SH-SY5Y (cell line): ENCODE measurements around the gene MAP4K3.

Experiments
- GATA2 ChIP-seq: IDR thresholded peaks from 2 replicates; pipeline ENCODE4 v1.6.1; 2011; ENCODE audit warnings: mild to moderate bottlenecking, low read depth, low read length
- GATA3 ChIP-seq: IDR thresholded peaks from 2 replicates; pipeline ENCODE4 v1.6.1; 2011; ENCODE audit warnings: low read depth, mild to moderate bottlenecking, low read length, moderate library complexity

Gene MAP4K3

DNA sequence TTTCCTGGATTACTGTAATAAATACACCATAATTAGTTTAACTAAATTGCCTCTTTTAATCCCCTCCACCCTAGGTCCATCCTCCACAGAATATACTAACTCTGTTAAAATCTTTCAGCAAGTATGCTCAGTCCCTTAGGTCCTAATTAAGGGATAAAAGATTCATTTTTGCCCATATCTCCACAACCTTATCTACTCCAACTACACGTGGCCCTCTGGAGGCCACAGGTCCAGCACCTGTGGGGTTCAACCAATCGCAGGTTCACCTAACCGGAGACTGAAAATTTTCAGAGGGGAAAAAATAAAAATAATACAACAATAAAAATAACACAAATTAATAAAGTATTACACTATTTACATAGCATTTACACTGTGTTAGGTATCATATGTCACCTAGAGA, 86.4 kb downstream of the MAP4K3 start:
- TF ChIP-seq GATA2 (peak; percentile 84), GATA3 (peak; percentile 76)

DNA sequence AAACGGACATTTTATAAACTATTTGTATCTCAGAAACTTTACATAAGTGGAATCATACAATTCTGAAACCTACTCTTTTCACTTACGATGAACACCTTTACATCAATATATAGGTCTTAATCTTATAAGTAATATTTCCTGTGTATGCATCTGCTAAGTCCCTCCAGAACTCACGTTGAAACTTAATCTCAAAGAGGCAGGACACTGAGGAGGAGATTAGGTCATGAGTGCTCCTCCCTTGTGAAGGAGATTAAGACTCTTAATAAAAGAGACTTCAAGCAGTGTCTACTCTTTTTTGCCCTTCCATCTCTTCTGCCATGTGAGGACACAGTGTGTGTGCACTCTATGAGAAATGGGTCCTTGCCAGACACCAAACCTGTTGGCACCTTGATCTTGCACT, 98.6 kb downstream of the MAP4K3 start:
- TF ChIP-seq GATA2 (no peak), GATA3 (no peak)

DNA sequence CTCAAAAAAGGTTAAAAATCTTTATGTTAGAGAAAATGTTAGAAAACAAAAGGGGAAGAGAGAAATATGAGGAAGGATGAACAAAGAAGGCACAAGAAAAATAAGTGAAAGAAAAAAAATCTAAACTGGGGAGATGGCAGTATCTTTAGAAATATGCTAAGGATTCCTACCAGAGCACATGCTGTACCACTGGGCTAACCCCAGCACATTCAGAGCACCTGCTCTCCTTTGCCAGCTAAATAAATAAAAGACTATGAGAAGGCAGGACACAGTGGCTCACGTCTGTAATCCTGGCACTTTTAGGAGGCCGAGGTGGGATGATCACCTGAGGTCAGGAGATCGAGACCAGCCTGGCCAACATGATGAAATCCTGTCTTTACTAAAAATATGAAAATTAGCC, 101.2 kb downstream of the MAP4K3 start:
- TF ChIP-seq GATA2 (no peak), GATA3 (no peak)

DNA sequence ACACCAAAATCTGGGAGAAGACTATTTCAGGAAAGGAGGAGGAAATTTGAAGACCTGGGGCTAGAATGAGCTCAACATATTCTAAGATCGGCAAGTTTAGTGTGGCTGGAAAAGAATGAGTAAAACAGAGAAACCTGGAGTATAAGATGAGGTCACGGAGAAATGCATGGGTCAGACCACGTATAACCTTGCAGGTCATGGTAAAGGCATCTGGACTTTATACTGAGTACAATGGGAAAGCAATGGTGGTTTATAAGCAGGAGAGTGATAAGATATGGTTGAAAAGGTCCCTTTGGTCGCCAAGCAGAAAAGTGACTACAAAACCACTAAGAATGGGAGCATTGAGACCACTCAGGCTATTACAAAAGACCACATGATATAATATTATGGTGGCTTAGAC, 102.1 kb downstream of the MAP4K3 start:
- TF ChIP-seq GATA2: no peak
- no peak for TF ChIP-seq GATA3

DNA sequence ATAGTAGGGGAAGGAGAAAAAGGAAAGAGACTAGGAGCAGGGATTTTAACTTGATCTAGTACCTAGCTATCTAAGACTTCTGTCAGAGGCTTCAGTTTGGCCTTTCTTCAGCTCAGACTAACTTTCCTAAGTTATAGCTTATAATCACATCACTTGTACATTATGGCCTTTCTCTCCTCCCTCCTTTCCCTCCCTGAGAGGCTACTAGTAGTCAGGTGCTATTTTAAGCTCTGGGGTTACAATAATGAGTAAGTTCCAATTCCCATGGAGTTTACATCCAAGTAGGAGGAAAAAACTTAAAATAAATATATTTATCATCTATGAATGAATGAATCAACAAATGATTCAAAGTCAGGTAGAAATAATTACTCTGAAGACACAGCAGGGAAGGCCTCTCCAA, 102.6 kb downstream of the MAP4K3 start:
- no peak for TF ChIP-seq GATA3
- no peak for TF ChIP-seq GATA2

DNA sequence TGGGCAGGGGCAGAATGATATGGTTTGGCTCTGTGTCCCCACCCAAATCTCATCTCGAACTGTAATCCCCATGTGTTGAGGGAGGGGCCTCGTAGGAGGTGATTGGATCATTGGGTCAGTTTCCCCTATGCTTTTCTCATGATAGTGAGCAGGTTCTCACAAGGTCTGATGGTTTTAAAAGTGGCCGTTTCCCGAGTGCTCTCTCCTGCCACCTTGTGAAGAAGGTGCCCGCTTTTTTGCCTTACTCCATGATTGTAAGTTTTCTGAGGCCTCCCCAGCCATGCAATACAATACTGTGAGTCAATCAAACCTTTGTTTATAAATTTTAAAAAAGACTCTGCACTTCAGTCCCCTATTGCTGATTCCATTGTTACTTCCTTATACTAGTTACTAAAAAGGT, 110.4 kb downstream of the MAP4K3 start:
- TF ChIP-seq GATA2 (no peak), GATA3 (no peak)

DNA sequence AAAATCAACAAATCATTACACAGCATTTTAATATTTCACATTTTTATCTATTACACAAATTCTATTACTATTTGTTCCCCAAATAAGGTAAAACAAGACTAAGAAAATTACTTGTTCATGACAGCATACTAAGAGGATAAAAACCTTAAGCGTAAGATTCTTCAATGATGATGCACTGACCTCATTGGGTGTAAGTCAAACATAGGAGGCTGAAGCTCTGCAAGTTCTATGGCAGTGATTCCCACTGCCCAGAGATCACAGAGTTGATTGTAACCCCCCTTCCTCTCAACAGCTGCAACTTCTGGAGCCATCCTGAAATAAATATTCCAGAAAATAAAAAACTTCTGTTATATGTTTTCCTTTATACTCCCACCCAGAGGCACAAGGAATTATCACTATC, 111.1 kb downstream of the MAP4K3 start:
- TF ChIP-seq GATA3: no peak
- TF ChIP-seq GATA2: no peak

DNA sequence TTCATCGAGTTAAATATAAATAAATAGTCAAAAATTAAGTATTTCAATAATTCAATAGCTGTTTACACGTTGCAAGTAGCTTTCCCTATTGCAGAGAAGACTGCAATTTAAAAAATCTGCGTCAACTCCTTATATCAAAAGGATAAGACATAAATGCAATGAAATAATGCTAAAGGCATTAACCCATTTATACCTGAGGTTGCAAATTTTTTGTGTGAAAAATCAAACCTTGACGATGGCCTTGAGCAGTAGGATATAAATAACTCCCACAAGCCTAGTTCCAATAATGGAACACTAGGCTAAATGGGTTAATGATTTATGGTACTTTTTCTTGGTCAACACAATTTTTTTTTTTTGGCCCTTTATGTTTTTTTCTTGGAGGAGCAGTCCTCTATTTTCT, 116.9 kb downstream of the MAP4K3 start:
- TF ChIP-seq GATA3 (no peak), GATA2 (no peak)

DNA sequence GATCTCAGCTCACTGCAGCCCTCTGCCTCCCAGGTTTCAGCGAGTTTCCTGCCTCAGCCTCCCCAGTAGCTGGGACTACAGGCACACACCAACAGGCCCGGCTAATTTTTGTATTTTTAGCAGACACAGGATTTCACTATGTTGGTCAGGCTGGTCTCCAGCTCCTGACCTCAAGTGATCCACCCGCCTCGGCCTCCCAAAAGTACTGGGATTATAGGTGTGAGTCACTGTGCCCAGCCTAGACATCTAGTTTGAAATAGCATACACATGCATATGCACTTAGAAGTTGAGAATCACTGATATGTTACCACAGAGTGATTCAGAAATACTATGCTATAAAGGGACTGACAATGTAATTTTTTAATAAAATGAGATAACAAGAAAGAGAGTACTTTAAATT, 123.5 kb downstream of the MAP4K3 start:
- TF ChIP-seq GATA3 (no peak), GATA2 (no peak)

DNA sequence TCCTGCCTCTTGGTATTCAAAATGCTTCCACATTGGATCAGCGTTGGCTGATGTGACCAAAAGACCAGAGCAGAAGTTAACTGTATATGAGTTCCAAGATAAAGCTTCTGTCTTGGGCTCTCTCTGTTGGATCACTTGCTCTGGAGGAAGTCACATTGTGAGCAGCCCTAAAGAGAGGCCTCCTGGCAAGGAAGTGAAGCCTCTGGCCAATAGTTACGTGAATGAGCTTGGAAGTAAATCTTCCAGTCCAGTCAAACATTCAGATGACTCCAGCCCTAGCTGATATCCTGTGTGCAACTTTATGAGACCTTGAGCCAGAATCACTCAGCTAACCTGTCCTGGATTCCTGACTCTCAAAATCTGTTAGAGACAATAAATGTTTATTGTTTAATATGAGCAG, 125.6 kb downstream of the MAP4K3 start:
- TF ChIP-seq GATA3: no peak
- no peak for TF ChIP-seq GATA2

DNA sequence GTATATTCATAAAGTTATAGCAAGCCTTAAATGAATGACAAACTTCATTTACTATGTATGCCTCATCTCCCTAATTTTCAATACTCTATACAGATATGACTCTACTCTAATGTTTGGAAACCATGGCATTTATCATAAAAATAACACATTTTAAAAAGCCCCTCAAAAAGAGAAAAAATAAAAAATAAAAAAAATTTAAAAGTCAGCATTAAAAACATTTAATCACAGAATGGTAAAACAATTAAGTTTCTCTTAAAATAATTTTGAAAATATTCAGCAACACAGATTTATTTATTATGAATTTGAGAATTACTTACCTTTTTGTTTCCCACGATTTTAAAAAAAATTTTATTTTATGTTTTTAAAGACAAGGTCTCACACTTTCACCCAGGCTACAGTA, 128.3 kb downstream of the MAP4K3 start:
- no peak for TF ChIP-seq GATA3
- TF ChIP-seq GATA2: no peak

DNA sequence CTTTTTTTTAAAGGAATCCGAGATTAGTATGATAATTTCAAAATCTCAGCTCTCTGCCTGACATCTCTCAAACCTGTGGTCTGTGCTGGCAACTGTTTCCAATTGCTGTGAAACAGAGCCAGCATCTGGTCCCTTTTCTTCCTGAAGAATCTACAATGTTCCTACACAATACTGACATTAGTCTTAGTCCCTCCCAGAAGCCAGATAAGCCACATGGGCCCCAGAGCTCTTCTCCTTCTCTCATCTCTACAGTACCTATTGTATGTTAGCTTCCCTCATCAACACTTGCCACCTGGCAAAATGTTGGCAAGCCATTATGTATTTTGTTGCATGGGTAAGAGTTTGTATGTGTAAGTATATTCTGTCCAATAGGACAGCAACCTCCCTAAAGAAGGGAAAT, 130.5 kb downstream of the MAP4K3 start:
- TF ChIP-seq GATA3 (no peak), GATA2 (no peak)

DNA sequence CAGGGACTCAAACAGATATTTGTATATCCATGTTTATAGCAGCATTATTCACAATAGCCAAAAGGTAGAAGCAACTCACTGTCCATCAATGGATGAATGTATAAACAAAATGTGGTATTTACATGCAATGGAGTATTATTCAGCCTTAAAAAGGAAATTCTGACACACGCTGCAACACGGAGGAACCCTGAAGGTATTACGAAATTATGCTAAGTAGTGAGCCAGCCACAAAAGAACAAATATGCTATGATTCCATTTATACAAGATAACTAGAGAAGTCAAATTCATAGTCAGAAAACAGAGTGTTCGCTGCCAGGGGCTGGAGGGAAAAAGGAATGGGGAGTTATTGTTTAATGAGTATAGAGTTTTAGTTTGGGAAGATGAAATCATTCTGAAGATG, 132.4 kb downstream of the MAP4K3 start:
- no peak for TF ChIP-seq GATA3
- no peak for TF ChIP-seq GATA2

DNA sequence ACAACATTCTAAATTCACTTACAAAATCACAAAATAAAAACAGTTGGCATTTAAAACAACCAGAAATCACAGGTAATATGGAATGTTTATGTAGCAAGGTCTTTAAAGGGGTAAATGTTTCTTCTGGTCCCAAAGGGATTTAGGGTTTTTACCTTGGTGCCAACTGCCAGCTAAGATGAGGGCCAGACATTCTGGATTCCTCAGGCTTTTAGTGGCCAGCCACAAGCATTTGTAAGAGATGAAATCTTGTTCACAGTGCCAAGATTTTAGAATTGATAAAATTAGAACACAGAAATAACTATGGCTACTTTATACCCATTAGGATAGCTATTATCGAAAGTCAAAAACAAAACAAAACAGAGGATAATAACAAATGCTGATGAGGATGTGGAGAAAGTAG, 132.9 kb downstream of the MAP4K3 start:
- TF ChIP-seq GATA2 (peak; percentile 50), GATA3 (no peak)

DNA sequence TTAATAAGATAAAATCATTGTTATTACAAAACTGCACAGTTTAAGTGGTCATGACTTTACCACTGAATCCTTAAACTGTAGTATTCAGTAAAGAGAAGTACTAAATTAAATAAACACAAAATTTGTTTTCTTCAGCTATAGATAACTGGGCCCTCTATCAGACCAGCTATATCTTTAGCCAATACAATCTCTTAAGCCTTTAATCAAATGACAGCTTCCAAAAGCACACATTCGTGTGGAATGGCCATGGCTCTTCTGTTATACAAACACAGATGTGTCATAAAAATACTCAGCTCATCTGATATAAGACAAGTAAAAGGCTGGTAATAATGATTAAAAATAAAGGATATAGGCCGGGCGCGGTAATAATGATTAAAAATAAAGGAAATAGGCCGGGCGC, 135.7 kb downstream of the MAP4K3 start:
- no peak for TF ChIP-seq GATA3
- TF ChIP-seq GATA2: no peak

DNA sequence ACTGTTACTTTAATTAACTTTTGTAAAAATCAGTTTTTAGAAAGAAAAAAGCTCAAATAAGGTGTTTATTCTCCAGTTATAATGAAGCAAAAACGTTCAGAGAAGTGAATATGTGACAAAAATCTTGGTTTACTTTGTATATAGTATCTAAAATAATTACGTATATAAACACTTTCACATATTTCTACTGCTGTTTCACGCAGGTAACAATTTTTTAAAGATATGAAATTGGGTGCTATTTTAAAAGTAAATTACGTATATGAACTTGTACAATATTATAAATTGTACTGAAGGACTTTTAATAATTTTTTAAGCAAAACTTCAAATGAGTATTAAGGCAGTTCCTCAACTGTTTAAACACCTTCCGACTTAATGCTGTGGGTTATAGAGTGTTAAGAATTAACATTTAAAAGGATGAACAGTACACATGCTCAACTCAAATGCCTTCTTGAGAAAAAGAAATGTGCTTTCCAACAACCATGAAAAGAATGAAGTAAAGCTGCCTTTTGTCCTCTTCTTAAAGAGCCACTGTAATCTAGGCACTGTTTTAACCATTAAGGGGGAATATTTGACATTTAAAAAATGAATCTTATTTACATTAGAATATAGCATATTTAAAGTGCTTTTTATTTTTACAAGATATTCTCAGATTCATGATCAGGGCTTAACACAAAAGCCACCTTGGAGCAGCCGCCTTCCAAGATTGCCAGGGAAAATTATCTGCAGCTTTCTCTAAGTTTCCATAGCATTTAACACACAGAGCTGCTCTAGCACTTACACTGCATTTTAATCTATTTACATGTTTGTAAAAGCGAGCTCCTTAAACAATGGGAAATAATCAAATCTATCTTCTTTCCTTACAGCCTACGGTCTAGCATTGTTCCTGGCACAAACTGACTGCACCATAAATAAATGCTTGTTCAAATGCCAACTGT, 136.8 kb downstream of the MAP4K3 start:
- TF ChIP-seq GATA2: no peak
- TF ChIP-seq GATA3: no peak

DNA sequence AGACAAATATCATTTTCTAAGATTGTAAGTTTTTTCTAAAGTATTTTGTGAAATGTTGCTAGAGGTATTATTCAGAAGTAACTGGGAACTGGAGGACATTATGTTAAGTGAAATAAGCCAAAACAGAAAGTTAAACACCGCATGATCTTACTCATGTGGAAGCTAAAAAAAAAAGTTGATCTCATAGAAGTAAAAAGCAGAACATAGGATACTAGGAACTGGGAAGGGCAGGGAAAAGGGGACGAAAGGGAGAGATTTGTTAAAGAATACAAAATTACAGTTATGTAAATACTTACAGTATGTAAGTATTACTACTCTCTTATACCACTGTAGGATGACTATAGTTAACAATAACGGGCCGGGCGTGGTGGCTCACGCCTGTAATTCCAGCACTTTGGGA, 146.7 kb downstream of the MAP4K3 start:
- TF ChIP-seq GATA2: no peak
- no peak for TF ChIP-seq GATA3
